Anterior cingulate cortex (tissue), 58 donors: ENCODE measurements around the gene MT1B.

Source experiments
- DNase-seq, 58 donors: peaks; one replicate each; lab custom pipeline; 2025; lab: John Stamatoyannopoulos, UW

Gene MT1B

DNA sequence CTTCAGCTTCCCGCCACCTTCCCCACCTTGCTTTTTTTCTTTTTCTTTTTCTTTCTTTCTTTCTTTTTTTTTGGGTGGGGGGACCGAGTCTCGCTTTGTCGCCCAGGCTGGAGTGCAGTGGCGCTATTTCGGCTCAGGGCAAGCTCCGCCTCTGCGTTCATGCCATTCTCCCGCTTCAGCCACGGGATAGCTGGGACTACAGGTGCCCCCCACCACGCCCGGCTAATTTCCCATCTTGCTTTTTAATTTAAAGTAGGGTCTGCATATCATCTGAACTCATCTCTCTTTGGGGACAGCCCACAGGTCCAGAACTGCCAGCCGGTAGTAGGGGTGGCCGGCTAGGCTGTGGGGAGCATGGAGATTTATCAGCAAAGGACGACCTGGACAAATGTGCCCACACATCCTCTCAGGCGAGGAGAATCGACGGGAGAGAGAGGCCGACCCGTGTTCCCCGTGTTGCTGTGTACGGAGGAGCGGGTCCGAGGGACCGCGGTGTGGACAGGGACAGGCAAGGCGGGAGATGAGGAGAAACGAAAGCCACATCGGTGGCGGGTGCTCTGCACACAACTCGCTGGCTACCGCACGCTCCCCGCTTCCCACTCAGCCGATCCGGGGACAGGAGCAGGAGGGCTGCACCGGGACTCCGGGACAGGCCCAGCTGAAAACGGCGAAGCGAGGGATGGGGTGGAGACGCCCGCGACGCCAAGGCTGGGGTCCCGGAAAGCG, 16.8 kb upstream of the MT1B start:
- no peak for DNase-seq

DNA sequence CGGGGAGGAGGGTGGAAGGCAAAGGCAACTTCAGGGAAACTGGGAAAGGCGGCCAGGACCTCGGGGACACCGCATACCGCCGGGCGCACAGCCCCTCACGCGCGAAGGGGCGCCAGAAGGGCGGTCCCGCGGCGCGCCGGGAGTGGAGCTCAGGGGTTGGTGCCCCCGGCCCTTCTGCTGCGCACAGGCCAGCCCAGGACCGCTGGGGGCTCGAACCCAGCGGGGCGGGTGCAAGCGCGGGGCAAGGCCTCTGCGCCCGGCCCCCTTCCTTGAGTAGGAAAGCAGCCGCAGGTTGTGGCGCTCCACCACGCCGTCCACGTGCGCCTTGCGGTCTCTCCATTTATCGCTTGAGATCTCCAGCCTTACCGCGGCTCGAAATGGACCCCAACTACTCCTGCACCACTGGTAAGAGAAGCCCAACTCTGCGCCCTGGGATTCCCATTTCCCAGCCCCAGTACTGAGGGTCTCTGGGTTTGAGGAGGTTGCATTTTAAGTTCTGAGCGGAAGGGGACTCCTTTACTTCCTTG, 16.2 kb upstream of the MT1B start:
- no peak for DNase-seq

DNA sequence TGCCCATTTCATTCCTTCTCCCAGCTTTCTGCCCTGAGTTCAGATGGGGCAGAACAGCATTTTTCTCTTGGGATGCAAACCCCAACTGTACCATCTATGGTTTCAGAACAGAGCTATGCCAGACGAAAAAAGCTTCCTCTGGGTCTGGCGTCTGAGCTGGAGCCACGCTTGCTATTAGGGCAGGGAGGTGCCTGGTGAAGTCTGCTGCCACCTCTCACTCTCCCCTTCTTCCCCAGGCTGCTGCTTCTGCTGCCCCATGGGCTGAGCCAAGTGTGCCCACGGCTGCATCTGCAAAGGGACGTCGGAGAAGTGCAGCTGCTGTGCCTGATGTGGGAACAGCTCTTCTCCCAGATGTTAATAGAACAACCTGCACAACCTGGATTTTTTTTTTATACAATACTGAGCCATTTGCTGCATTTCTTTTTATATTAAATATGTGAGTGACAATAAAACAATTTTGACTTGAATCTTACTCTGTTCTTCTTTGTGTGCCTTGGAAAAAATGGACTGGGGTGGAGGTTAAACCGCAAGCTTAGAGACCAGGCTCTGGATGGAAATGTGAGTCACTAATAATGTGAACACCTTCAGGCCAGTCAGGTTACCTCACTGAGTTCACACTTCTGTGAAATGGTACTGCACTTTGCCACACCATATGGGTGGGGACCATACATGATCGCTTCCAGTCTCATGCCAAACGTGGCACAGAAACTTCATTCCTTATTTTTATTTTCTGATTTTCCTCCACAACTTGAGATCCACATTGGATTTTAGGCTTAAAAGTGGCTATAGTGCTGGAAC, 14.9 kb upstream of the MT1B start:
- no peak for DNase-seq

DNA sequence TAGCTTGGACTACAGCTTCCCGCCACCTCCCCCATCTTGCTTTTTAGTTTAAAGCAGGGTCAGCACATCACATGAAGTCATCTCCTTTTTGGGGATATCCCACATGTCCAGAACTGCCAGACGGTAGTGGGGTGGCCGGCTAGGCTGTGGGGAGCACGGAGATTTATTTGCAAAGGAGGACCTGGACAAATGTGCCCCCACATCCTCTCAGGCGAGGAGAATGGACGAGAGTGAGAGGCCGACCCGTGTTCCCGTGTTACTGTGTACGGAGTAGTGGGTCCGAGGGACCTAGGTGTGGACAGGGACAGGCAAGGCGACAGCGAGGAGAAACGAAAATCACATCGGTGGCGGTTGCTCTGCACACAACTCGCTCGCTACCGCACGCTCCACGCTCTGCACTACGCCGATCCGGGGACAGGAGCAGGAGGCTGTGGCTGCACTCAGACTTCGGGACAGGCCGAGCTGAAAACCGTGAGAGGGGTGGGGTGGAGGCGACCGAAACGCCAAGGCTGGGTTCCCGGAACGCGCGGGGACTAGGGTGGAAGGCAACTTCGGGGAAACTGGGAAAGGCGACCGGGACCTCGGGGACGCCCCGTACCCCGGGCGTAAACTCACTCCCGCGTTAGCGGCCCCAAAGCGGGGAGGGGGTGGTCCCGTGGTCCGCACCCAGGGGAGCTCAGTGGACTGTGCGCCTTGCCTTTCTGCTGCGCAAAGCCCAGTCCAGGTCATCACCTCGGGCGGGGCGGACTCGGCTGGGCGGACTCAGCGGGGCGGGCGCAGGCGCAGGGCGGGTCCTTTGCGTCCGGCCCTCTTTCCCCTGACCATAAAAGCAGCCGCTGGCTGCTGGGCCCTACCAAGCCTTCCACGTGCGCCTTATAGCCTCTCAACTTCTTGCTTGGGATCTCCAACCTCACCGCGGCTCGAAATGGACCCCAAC, 13.6 kb upstream of the MT1B start, which contains the start of gene MT1A:
Gene MT1A (plus strand): TSS at position 853 of the 937 bp plus-strand sequence. CDS start 73 bp downstream, at position 926.
- DNase-seq, result peak in 24 of 58 donors; percentile 5 to 53 (median 25)

DNA sequence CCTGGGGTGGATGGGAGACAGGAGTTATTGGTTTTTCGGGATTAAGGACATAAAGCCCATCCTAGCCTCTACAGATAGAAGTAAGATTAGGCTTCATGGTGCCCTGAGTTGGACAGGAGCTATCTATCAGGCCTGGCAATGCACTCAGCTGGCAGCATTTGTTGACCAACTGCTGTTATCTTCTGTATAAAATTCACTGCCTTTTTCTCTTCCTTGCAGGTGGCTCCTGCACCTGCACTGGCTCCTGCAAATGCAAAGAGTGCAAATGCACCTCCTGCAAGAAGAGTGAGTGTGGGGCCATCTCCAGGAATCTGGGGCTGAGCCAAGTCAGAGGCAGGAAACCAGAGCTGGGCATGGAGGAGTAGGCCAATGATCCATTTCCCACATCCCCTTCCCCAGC, 12.6 kb upstream of the MT1B start:
- DNase-seq, result no peak

DNA sequence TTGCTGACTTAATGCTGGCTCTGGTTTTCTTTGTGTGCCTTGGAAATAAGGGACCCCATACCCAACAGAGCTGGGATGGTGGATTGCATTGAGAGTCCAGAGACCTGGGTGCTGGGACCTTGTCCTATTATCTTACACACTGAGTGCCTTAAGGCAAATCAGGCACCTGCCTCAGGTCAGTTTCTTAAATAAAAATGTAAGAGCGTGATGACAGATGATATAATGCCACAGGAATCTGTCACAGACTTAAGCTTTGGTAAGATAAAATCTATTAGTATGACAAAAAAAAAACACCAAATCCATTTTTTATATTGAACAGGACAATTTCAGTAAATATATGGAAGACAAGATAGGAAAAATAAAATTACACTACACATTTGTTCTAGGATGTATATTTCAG, 11.6 kb upstream of the MT1B start:
- no peak for DNase-seq

DNA sequence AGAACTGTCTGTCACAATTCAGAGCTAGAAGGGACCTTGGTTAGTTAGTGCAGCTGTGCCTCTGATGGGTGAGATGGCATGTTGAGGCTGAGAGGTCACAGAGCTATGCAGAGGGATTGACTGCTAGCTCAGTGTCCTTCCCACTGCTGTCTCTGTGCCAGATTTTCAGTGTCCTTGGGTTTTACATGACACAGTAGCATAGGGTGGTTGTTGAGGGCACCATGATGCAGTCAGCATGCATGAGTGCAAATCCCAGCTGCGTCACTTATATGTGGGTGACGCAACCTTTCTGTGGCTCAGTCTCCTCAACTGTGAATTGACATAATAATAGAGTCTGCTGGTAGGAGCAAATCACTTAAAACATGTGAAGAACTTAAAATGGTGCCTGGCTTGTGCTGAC, 10.5 kb upstream of the MT1B start:
- no peak for DNase-seq

DNA sequence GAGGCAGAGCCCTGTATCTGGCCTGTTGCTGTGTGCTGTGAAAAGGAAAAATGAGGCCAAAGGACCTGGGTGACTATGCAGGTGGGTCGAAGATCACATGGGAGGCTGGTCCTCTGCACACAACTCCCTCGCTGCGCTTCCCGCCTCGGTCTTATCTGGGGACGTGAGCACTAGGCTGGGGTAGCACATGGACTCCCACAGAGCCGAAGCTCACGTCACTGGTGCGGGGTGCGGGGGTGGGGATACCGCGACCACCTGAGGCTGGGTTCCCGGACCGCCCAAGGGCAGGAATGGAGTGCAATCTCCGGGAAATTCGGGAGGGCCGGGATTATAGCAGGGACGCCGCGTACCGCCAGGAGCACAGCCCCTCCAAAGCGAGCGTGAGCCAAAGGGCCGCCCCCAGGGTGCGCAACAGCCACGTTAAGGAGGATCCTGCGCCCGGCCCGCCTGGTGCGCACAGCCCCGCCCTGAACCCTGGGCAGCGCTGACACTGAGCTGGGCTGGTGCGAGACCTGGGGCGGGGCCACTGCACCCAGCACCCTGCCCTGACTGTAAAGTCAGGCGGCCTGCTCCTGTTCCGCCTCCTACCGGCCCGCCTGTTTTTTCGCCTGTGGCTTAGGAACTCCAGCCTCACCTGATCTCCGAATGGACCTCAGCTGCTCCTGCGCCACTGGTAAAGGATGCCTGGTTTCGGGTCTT, 8.5 kb upstream of the MT1B start:
- DNase-seq, result peak in 1 of 58 donors; percentile 21

DNA sequence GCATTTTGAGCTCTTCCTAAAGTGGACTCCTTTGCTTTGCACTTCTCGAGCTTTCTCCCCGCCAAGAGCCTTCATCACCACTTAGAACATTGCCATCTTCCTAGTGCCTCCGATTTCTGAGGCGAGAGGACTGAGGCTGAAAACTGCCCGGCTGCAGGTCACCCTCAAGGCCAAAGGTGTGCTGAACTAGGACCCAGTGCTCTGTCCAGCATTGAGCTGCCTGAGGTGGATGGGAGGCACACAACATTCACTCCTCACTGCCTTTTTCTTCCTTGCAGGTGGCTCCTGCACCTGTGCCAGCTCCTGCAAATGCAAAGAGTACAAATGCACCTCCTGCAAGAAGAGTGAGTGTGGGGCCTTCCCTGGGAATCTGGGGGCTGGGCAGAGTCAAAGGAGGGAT, 7.9 kb upstream of the MT1B start:
- DNase-seq, result no peak

DNA sequence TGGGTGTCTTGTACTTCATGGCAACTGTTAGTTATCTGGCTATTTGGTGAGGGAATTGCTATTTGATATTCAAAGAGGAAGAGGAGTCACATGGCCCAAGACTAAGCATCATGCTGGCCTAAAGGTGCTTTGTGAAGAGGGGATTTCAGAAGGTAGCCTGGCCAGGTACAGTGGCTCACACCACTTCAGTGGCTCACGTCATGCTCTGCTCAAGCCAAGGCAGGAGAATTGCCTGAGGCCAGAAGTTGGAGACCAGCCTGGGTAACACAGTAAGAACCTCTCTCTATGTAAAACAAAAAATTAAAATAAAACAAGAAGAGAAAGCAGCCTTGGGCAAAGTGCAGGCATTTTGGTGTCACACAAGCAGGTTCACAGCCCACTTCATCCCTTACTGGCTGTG, 6.4 kb upstream of the MT1B start:
- no peak for DNase-seq

DNA sequence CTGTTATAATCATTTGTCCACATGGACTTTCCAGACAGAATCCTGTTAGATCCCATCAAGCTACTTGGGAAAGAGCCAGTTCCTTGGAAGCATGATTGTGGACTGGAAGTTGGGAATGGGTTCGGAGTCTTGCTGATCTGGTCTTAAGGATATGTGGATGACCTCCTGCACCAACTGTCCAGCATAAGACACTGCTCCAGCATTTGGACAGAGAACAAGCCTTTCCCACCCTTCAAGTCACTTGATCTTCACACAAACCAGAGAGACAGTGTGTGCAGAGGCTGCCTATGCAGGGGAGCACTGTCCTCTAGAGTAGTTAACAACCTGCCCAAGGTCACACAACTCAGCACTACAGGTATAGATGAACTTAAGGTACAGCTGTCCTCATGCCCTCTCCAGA, 5.8 kb upstream of the MT1B start:
- no peak for DNase-seq

DNA sequence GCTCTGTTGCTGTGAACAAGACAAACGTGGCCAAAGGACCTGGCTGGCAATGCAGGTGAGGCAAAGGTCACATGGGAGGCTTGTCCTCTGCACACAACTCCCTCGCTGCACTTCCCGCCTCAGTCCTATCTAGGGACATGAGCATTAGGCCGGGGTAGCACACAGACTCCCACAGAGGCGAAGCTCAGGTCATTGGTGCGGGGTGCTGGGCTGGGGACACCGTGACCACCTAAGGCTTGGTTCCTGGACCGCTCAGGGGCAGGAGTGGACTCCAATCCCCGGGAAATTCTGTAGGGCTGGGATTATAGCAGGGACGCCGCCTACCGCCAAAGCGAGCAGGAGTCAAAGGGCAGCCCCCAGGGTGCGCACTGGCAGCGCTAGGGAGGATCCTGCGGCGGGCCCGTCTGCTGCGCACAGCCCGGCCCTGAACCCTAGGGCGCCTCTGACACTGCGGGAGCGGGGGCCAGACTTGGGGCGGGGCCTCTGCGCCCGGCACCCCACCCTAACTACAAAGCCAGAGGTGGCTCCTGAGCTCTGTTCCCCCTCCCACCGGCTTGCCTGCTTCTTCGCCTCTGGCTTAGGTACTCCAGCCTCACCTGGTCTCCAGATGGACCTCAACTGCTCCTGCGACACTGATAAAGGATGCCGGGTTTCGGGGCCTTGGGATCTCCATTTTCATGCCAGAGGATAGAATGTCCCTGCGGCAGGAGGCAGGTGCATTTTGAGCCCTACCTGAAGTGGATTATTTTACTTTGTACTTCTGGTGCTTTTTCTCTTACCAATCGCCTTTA, 3.9 kb upstream of the MT1B start:
- DNase-seq, result no peak

DNA sequence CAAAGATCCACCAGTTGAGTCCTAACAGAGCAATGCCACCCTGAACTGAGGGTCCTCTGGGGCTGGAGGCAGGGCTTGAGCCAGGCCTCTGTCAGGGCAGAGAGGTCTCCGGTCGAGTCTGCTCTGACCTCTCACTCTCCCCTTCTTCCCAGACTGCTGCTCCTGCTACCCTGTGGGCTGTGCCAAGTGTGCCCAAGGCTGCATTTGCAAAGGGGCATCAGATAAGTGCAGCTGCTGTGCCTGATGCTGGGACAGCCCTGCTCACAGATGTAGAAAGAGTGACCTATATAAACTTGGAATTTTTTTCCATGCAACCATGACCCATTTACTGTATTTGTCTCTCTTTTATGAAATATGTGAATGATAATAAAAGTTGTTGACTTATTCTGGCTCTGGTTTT, 2.4 kb upstream of the MT1B start:
- DNase-seq, result no peak

DNA sequence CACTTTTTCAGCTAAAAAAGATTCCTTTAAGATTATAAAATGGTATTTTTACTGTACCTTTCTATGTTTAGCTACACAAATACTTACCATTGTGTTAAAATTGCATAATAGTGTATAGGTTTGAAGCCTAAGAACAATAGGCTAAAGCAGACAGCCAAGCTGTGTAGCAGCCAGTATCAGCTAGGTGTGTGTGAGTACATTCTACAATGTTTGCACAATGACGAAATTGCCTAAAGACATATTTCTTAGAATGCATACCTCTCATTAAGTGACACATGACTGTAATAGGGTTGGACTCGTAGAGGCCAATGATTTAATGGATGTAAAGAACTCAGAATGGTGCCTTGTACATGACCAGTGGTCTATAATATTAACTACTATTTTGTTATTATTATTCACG, 1.9 kb upstream of the MT1B start:
- DNase-seq, result no peak

DNA sequence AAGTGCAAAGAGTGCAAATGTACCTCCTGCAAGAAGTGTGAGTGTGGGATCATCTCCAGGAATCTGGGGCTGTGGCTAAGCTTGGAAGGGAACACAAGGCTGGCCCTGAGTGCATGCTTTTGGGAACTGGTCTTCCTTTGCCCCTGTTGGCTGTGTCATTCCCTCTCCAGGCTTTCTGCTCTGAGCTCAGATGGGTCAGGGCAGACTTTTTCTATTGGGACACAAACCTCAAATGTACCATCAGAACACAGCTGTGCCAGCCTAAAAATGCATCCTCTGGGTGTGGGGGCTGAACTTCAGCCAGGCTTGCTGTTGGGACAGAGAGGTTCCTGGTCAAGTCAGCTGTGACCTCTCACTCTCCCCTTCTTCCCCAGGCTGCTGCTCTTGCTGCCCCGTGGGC, 914 bp downstream of the MT1B start:
- no peak for DNase-seq

DNA sequence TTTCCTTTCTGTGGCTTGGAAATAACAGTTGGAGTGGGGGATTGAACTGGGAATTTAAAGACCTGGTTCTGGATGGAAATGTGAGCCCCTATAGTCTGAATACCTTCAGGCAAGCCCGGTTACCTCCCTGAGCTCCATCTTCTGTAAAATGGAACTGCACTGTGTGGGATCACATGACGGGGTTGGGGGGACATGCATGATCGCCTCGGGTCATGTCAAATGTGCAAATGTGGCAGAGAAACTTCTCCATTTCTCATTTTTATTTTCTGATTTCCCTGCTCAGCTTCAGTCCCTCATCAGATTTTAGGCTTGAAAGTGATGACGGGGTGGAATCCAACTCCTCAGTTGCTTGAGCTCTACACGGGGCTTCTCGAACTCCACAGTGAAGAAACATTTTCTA, 1.5 kb downstream of the MT1B start:
- no peak for DNase-seq

DNA sequence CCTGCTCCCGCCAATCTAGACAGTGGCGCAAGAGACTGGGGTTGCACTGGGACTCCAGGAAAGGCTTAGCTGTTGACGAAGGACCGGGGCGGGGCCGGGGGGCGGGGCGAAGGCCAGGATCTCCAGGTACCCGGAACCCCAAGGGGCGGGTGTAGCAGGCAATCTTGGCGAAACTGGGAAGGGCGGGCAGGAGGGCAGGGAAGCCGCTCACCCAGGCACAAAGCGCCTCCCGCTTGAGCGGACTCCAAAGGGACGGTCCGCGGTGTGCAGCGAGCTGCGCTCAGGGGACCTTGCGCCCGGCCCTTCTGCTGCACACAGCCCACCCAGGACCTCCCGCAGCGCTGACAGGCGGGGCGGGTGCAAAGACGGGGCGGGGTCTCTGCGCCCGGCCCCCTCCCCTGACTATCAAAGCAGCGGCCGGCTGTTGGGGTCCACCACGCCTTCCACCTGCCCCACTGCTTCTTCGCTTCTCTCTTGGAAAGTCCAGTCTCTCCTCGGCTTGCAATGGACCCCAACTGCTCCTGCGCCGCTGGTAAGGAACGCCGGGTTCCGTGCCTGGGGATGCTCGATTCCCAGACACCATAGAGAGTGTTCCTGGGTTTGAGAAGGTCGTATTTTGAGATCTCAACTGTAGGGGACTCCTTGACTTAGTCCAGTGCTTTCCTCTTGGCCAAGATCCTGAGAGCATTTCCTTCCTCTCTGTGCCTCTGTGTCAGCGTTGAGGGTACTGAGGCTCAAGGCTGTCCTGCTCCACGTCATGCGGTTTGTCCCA, 6.1 kb downstream of the MT1B start, which contains the start of gene MT1F:
Gene MT1F (plus strand): TSS at position 405 of the 772 bp plus-strand sequence. CDS start 100 bp downstream, at position 505.
- peak in 38 of 58 donors; percentile 9 to 68 (median 40) for DNase-seq

DNA sequence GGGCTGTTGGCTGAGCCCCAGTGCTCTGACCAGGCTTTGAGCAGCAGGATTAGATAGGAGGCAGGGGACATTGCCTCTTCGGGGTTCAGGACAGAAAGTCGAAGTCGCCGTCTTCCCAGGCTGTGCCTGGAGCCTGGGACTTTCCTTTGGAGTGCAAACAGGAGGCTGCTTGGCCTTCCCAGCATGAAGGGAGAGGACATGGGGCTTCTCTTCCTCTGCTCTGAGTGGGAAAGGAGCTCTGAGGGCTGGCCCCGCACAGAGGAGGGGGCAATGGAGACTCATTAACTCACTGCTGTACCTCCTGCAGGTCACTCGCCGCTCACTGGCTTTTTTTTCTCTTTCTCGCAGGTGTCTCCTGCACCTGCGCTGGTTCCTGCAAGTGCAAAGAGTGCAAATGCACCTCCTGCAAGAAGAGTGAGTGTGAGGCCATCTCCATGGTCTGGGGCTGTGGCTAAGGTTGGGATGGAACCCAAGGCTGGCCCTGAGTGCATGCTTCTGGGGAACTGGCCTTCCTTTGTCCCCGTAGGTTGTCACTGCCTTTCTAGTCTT, 6.7 kb downstream of the MT1B start:
- peak in 3 of 58 donors; percentile 11 to 46 (median 22) for DNase-seq
